Choroid plexus epithelial cell (primary cell): ENCODE measurements around the gene TBX3.
"Not testable (repeated sequence)": the region's sequence is repeated elsewhere in the genome, so short reads cannot be mapped to it uniquely, and the experiment has no call there.

Experiments used
- DNase-seq: peaks from one replicate; pipeline ENCODE4 v3.0.0-alpha.2; 2010; ENCODE audit warnings: low read depth
- H3K4me3 ChIP-seq: 2 replicates; pipeline ENCODE4 v1.5.1; 2011; ENCODE audit warnings: low read depth, mild to moderate bottlenecking, control low read depth, low read length, moderate library complexity
- CTCF ChIP-seq: conservative IDR thresholded peaks from 2 replicates; pipeline ENCODE4 v1.5.1; 2011; ENCODE audit warnings: low read depth, mild to moderate bottlenecking, control low read depth, inconsistent platforms, low read length, moderate library complexity

TBX3 gene

DNA sequence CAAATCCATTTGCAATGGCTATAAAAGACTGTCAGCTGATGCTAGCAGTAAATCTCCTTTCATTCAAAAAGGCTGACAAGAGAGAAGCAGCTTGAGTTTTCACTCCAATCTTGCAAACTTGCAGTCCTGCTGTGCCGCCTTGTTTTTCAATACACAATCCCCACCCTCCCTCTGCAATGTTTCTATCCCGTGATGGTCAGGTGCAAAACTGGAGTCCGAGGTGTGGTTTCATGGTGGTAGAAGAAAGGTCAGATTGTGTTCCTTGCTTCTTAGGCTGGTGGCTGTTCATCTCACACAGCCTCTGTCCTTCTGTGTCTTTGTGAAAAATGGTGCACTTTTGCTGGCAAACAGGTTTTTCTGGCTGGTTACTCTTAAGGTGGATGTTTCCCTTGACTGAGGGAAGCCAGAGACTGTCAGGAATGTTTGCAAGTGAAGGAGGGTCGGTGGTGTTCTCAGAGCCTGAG lies 27.7 kb upstream of the TBX3 start:
- no peak for TF ChIP-seq CTCF
- no peak for DNase-seq
- H3K4me3 ChIP-seq: no peak overlapping the region

DNA sequence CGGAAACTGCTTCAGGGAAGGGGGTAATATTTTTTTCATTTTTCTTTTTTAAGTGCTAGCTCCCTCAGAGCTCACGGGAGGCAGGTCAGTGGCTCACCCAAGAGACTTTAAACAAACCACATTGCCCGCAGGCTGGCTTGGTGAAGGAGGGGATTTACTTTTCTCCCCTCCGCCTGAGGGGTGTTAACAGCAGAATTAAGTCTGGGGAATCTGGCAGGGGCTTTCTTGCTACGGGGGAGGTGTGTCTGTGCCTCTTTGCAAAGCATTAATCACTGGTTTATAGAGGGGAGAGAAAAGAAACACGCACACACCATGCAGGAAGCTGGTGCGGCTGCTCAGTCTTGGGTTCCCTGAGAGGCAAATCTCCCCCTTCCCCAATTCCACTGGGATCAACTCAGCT lies 26.2 kb upstream of the TBX3 start:
- TF ChIP-seq CTCF: no peak
- H3K4me3 ChIP-seq: peak overlapping the region; percentile 10
- no peak for DNase-seq

DNA sequence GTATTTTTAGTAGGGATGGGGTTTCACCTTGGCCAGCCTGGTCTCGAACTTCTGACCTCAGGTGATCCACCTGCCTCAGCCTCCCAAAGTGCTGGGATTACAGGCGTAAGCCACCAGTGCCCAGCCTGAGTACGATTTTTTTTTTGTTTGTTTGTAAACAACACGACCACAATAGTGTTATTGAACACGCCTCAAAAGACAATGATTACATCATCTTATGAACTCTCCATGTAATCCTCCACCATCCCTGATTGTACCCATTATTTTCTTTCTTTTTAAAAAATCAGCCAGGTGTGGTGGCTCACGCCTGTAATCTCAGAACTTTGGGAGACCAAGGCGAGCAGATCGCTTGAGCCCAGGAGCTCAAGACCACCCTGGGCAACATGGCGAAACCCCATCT lies 25.1 kb upstream of the TBX3 start:
- no peak for DNase-seq
- no peak for TF ChIP-seq CTCF
- H3K4me3 ChIP-seq: no peak overlapping the region

DNA sequence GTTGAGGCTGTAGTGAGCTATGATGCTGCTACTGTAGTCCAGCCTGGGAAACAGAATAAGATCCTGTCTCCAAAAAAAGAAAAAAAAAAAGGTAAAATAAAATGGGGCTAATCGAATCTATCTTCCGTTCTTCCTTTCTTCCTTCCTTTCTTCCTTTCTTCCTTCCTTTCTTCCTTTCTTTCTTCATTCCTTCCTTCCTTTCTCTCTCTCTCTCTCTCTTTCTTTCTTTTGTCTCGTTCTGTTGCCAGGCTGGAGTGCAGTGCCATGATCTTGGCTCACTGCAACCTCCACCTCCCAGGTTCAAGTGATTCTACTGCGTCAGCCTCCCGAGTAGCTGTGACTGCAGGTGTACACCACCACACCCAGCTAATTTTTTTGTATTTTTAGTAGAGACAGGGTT lies 24.6 kb upstream of the TBX3 start:
- not testable (repeated sequence) for DNase-seq, H3K4me3 ChIP-seq

GRCh38 chr12:114704096-114704495 lies 20.1 kb upstream of the TBX3 start:
- DNase-seq: no peak
- TF ChIP-seq CTCF: no peak
- H3K4me3 ChIP-seq: no peak overlapping the region

- no peak for TF ChIP-seq CTCF
- H3K4me3 ChIP-seq: no peak overlapping the region
- no peak for DNase-seq
These were observed 19.1 kb upstream of the TBX3 start for GRCh38 chr12:114703060-114703493.

- DNase-seq: no peak
- H3K4me3 ChIP-seq: no peak overlapping the region
- no peak for TF ChIP-seq CTCF
These were observed 18.5 kb upstream of the TBX3 start for GRCh38 chr12:114702462-114702861.

DNA sequence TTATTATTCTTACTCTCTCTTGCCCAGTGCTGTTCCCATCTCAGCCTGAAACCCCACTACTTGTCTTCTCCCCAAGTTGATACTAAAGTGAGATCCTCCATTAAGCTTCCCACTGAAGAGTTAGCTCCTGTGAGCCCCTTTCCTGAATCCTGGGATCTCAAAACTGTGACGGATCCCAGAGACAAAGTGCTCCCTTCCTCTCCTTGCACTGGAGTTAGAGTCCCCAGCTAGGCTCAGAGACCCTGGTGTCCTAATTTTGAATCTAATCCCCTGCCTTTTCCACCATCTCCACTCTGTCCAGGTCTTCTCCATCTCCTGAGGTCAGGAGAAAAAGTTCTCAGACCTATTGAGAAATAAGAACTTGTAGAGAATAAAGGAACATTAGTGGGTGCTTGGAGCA lies 17.6 kb upstream of the TBX3 start:
- H3K4me3 ChIP-seq: no peak overlapping the region
- no peak for TF ChIP-seq CTCF
- DNase-seq: no peak
